HepG2 (cell line): Measurements from ENCODE around the gene RASA1. TPM values are rescaled to one million over a fixed set of nuclear protein-coding genes. Genes with fewer than 3 reads are reported as not detected.
A peak's percentile ranks its signal among the peaks of the same experiment; 100 is the strongest.

Source experiments
- HNRNPK ChIP-seq: fragments of 200-400 bp; formaldehyde crosslinking; IDR thresholded peaks from 2 replicates; pipeline ENCODE4 v1.6.1; 2018; ENCODE audit warnings: low read length, low read depth, moderate library complexity, mild to moderate bottlenecking; ENCODE audit not compliant: poor library complexity, severe bottlenecking
- KAT2B ChIP-seq: fragments of 150-350 bp; IDR thresholded peaks from 2 replicates; pipeline ENCODE4 v1.6.1; 2014; ENCODE audit warnings: low read depth, low read length, borderline replicate concordance
- MED13 ChIP-seq: sonication (generic); formaldehyde crosslinking; IDR thresholded peaks from 2 replicates; pipeline ENCODE4 v1.5.0; 2020; ENCODE audit warnings: missing genetic modification reagents
- MLLT10 ChIP-seq: sonication (generic); formaldehyde crosslinking; IDR thresholded peaks from 2 replicates; pipeline ENCODE4 v1.4.0; 2020; ENCODE audit warnings: missing genetic modification reagents
- POGZ ChIP-seq: sonication (generic); formaldehyde crosslinking; IDR thresholded peaks from 2 replicates; pipeline ENCODE4 v1.4.0; 2020; ENCODE audit warnings: mild to moderate bottlenecking, missing genetic modification reagents
- RBAK ChIP-seq: sonication (generic); formaldehyde crosslinking; IDR thresholded peaks from 2 replicates; pipeline ENCODE4 v1.5.1; 2020; ENCODE audit warnings: mild to moderate bottlenecking, missing genetic modification reagents
- SP1 ChIP-seq, 2 experiments: fragments of 450-650 bp in 1 of 2; sonication (generic) in 1 of 2; formaldehyde crosslinking in 1 of 2; IDR thresholded peaks; 2 replicates each; pipeline versions ENCODE4 v1.4.0 to v1.6.1; 2016 to 2020; ENCODE audit warnings: missing genetic modification reagents in 1 of 2
- ZNF121 ChIP-seq: sonication (generic); formaldehyde crosslinking; IDR thresholded peaks from 2 replicates; pipeline ENCODE4 v1.5.0; 2020; ENCODE audit warnings: mild to moderate bottlenecking, missing genetic modification reagents
- ZNF230 ChIP-seq: sonication (generic); formaldehyde crosslinking; IDR thresholded peaks from 2 replicates; pipeline ENCODE4 v1.4.0; 2020; ENCODE audit warnings: mild to moderate bottlenecking, missing genetic modification reagents
- ZNF3 ChIP-seq: IDR thresholded peaks from 2 replicates; pipeline ENCODE4 v1.7.0; 2017; ENCODE audit warnings: inconsistent platforms
- ZNF44 ChIP-seq: sonication (generic); formaldehyde crosslinking; IDR thresholded peaks from 2 replicates; pipeline ENCODE4 v1.5.1; 2020; ENCODE audit warnings: mild to moderate bottlenecking, missing genetic modification reagents
- polyA plus RNA-seq, 8 experiments: library from polyadenylated mRNA; depleted of rRNA in 3 of 8; stranded (reverse) in 7 of 8; unstranded in 1 of 8; fragments of >200 nt; fragmentation: Illumina TruSeq in 4 of 8; extraction: Trizol in 4 of 8; gene quantifications; 2 replicates each; pipeline versions ENCODE4 v1.2.1 to v1.2.3, GENCODE V29; 2011 to 2016; ENCODE audit warnings: low read depth in 4 of 8, missing spikeins in 1 of 8, mixed read lengths in 1 of 8; ENCODE audit not compliant: insufficient read depth in 1 of 8
- total RNA-seq, 5 experiments: library from RNA; depleted of rRNA; stranded (reverse); fragments of >200 nt; fragmentation: Illumina TruSeq; extraction: Trizol; gene quantifications; 2 replicates each; pipeline ENCODE4 v1.2.3, GENCODE V29; 2016; ENCODE audit warnings: low read depth in 1 of 5
- TF ChIP-seq, protein P1 (sequence below): sonication (generic); formaldehyde crosslinking; IDR thresholded peaks from 2 replicates; pipeline ENCODE4 v1.4.0; 2020; ENCODE audit warnings: missing genetic modification reagents
- TF ChIP-seq, protein P2 (sequence below): sonication (generic); formaldehyde crosslinking; IDR thresholded peaks from 2 replicates; pipeline ENCODE4 v1.4.0; 2020; ENCODE audit warnings: missing genetic modification reagents, borderline replicate concordance
- TF ChIP-seq, protein P3 (sequence below): sonication (generic); formaldehyde crosslinking; IDR thresholded peaks from 2 replicates; pipeline ENCODE4 v1.5.0; 2020; ENCODE audit warnings: mild to moderate bottlenecking, missing genetic modification reagents
- TF ChIP-seq, protein P4 (sequence below): sonication (generic); formaldehyde crosslinking; IDR thresholded peaks from 2 replicates; pipeline ENCODE4 v1.5.1; 2020; ENCODE audit warnings: missing genetic modification reagents, mild to moderate bottlenecking, borderline replicate concordance
- TF ChIP-seq, protein P5 (sequence below): sonication (generic); formaldehyde crosslinking; IDR thresholded peaks from 2 replicates; pipeline ENCODE4 v1.4.0; 2020; ENCODE audit warnings: mild to moderate bottlenecking, missing genetic modification reagents

The RASA1 gene
- total and polyA plus RNA-seq, 2 of the 13 experiments (the other 11 are each of a cell fraction or from before 2014, with no cell fraction given) = 19.5 to 20.5 TPM

DNA sequence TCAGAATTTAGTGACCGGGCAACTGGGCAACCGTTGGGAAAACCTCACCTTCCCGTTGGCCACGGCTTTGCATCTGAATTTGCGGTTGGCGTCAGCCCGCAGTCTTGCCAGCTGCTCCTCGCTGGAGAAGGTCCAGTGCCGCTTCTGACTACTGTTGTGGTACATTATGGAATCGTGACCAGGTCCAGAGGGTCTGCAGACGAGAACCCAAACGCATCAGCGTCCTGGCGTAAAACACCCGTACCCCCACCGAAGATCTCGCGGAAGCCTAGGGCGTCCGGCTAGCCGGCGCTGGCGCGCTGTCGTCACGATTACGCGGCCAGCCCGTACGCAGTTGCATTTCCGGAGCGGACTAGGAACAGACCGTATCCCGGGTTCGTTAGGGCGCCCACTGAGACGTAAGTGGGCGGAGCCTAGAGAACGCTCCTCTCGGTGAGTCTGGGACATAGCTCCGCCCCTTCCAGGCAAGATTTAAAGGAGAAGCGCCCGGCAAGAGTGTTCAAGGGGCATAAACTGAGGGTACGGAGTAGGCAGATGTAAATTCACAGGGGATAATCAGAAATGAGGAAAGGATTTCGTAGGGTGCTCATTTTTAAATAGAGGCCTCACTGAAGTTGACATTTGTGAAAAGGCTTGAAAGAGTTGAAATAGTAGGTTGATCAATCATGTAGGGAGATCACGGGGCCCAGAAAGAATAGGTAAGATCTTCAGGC is 145.1 kb downstream of the RASA1 start, which contains the start of gene CCNH (continued):
- TF ChIP-seq, protein P1, sequence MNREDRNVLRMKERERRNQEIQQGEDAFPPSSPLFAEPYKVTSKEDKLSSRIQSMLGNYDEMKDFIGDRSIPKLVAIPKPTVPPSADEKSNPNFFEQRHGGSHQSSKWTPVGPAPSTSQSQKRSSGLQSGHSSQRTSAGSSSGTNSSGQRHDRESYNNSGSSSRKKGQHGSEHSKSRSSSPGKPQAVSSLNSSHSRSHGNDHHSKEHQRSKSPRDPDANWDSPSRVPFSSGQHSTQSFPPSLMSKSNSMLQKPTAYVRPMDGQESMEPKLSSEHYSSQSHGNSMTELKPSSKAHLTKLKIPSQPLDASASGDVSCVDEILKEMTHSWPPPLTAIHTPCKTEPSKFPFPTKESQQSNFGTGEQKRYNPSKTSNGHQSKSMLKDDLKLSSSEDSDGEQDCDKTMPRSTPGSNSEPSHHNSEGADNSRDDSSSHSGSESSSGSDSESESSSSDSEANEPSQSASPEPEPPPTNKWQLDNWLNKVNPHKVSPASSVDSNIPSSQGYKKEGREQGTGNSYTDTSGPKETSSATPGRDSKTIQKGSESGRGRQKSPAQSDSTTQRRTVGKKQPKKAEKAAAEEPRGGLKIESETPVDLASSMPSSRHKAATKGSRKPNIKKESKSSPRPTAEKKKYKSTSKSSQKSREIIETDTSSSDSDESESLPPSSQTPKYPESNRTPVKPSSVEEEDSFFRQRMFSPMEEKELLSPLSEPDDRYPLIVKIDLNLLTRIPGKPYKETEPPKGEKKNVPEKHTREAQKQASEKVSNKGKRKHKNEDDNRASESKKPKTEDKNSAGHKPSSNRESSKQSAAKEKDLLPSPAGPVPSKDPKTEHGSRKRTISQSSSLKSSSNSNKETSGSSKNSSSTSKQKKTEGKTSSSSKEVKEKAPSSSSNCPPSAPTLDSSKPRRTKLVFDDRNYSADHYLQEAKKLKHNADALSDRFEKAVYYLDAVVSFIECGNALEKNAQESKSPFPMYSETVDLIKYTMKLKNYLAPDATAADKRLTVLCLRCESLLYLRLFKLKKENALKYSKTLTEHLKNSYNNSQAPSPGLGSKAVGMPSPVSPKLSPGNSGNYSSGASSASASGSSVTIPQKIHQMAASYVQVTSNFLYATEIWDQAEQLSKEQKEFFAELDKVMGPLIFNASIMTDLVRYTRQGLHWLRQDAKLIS = no peak
- no peak for TF ChIP-seq SP1 (IDR thresholded peaks at IDR 0.05)
- peak; percentile 89 for TF ChIP-seq SP1 (CRISPR knock-in tag; IDR thresholded peaks at IDR 0.05)
- TF ChIP-seq POGZ = peak; percentile 95
- TF ChIP-seq, protein P2, sequence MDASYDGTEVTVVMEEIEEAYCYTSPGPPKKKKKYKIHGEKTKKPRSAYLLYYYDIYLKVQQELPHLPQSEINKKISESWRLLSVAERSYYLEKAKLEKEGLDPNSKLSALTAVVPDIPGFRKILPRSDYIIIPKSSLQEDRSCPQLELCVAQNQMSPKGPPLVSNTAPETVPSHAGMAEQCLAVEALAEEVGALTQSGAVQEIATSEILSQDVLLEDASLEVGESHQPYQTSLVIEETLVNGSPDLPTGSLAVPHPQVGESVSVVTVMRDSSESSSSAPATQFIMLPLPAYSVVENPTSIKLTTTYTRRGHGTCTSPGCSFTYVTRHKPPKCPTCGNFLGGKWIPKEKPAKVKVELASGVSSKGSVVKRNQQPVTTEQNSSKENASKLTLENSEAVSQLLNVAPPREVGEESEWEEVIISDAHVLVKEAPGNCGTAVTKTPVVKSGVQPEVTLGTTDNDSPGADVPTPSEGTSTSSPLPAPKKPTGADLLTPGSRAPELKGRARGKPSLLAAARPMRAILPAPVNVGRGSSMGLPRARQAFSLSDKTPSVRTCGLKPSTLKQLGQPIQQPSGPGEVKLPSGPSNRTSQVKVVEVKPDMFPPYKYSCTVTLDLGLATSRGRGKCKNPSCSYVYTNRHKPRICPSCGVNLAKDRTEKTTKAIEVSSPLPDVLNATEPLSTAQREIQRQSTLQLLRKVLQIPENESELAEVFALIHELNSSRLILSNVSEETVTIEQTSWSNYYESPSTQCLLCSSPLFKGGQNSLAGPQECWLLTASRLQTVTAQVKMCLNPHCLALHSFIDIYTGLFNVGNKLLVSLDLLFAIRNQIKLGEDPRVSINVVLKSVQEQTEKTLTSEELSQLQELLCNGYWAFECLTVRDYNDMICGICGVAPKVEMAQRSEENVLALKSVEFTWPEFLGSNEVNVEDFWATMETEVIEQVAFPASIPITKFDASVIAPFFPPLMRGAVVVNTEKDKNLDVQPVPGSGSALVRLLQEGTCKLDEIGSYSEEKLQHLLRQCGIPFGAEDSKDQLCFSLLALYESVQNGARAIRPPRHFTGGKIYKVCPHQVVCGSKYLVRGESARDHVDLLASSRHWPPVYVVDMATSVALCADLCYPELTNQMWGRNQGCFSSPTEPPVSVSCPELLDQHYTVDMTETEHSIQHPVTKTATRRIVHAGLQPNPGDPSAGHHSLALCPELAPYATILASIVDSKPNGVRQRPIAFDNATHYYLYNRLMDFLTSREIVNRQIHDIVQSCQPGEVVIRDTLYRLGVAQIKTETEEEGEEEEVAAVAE (CRISPR knock-in tag) = peak; percentile 73; the same call in 1 of the 2 replicates
- TF ChIP-seq HNRNPK = no peak
- TF ChIP-seq, protein P3, sequence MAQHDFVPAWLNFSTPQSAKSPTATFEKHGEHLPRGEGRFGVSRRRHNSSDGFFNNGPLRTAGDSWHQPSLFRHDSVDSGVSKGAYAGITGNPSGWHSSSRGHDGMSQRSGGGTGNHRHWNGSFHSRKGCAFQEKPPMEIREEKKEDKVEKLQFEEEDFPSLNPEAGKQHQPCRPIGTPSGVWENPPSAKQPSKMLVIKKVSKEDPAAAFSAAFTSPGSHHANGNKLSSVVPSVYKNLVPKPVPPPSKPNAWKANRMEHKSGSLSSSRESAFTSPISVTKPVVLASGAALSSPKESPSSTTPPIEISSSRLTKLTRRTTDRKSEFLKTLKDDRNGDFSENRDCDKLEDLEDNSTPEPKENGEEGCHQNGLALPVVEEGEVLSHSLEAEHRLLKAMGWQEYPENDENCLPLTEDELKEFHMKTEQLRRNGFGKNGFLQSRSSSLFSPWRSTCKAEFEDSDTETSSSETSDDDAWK (CRISPR knock-in tag) = no peak
- TF ChIP-seq MED13 (CRISPR knock-in tag) = no peak
- TF ChIP-seq, protein P4, sequence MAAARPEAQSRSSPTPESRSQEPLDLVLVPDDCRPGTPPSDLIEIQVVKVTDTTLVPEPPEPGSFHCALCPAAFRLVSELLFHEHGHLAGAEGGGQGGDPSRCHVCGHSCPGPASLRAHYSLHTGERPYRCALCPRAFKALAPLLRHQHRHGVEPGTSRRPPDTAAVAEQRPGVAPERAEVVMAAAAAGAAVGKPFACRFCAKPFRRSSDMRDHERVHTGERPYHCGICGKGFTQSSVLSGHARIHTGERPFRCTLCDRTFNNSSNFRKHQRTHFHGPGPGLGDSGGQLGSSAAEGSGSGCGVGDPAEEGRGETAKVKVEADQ (CRISPR knock-in tag) = 0 out of 2 replicates have a peak, but pooled peaks have one; percentile 28
- TF ChIP-seq, protein P5, sequence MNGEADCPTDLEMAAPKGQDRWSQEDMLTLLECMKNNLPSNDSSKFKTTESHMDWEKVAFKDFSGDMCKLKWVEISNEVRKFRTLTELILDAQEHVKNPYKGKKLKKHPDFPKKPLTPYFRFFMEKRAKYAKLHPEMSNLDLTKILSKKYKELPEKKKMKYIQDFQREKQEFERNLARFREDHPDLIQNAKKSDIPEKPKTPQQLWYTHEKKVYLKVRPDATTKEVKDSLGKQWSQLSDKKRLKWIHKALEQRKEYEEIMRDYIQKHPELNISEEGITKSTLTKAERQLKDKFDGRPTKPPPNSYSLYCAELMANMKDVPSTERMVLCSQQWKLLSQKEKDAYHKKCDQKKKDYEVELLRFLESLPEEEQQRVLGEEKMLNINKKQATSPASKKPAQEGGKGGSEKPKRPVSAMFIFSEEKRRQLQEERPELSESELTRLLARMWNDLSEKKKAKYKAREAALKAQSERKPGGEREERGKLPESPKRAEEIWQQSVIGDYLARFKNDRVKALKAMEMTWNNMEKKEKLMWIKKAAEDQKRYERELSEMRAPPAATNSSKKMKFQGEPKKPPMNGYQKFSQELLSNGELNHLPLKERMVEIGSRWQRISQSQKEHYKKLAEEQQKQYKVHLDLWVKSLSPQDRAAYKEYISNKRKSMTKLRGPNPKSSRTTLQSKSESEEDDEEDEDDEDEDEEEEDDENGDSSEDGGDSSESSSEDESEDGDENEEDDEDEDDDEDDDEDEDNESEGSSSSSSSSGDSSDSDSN (CRISPR knock-in tag) = peak; percentile 77
- 0 out of 2 replicates have a peak, but pooled peaks have one; percentile 22 for TF ChIP-seq ZNF44 (CRISPR knock-in tag)
- no peak for TF ChIP-seq KAT2B
- TF ChIP-seq ZNF121 (CRISPR knock-in tag) = no peak
- no peak for TF ChIP-seq ZNF3
- TF ChIP-seq RBAK (CRISPR knock-in tag) = peak; percentile 45; the same call in 1 of the 2 replicates
- TF ChIP-seq MLLT10 (CRISPR knock-in tag) = no peak
- no peak for TF ChIP-seq ZNF230 (CRISPR knock-in tag)
